K562 (cell line): ENCODE results near the gene PRCC. TPM values are rescaled to one million over a fixed set of nuclear protein-coding genes. Genes with fewer than 3 reads are reported as not detected.
A peak's percentile ranks its signal among the peaks of the same experiment; 100 is the strongest.

ENCODE experiments used
- ATAC-seq: fragments of 200-7000 bp; cut with Tn5 transposase; 3 replicates; pipeline ENCODE4 v1.9.1; 2020; ENCODE audit warnings: moderate library complexity
- BruUV-seq: library from RNA; stranded (reverse); fragments of 400-500 nt; replicated peaks from 2 replicates; lab custom pipeline; 2021; lab: Mats Ljungman, UMichigan
- CTCF ChIA-PET: fragments of 300-600 bp; formaldehyde crosslinking; extraction: SDS; loops from one replicate; lab custom pipeline; 2021; ENCODE audit warnings: low intra/inter-chr PET ratio; lab: Yijun Ruan, JAX
- POLR2A ChIA-PET: fragments of 300-600, 350-650 bp; sonication (Branson Sonifier 250); formaldehyde crosslinking; extraction: SDS; loops from one replicate; lab custom pipeline; 2021; ENCODE audit warnings: antibody characterized with exemption, inconsistent platforms; lab: Yijun Ruan, JAX
- DNase-seq, 4 experiments: peaks; one replicate each; pipeline versions ENCODE4 v3.0.0 to v3.0.0-alpha.2; 2011 to 2018; ENCODE audit warnings: low spot score in 3 of 4, mixed read lengths in 3 of 4; ENCODE audit errors: extremely low read depth in 1 of 4
- FAIRE-seq: peaks from 2 replicates; lab custom pipeline; 2011; peaks lifted over from hg19 to GRCh38; lab: Jason Lieb, UNC
- H2AFZ ChIP-seq: 2 replicates; pipeline ENCODE4 v1.6.0; 2011; ENCODE audit warnings: low read depth, low read length, control low read depth, inconsistent platforms
- H3K27ac ChIP-seq: fragments of 200-600 bp; 3 replicates; pipeline ENCODE4 v1.8.0; 2011; ENCODE audit warnings: low read depth, mild to moderate bottlenecking, control low read depth, inconsistent platforms, low read length, moderate library complexity, mixed read lengths; ENCODE audit errors: extremely low read depth
- H3K27me3 ChIP-seq, 2 experiments: fragments of 300-600 bp in 1 of 2; 2 replicates in 1 of 2; 3 replicates in 1 of 2; pipeline versions ENCODE4 v1.6.0 to v1.8.0; 2011; ENCODE audit warnings: inconsistent platforms in 2 of 2, low read length in 2 of 2, mild to moderate bottlenecking in 1 of 2, mixed read lengths in 1 of 2, moderate library complexity in 1 of 2; ENCODE audit not compliant: control insufficient read depth in 2 of 2, insufficient read depth in 2 of 2
- H3K36me3 ChIP-seq: fragments of 300-600 bp; 3 replicates; pipeline ENCODE4 v1.8.0; 2011; ENCODE audit warnings: mild to moderate bottlenecking, low read length, inconsistent platforms; ENCODE audit not compliant: control insufficient read depth, insufficient read depth
- H3K4me1 ChIP-seq, 2 experiments: fragments of 200-600 bp in 1 of 2; replicated peaks in 1 of 2; 2 replicates in 1 of 2; 3 replicates in 1 of 2; pipeline versions ENCODE4 v1.5.1 to v1.8.0; 2011; ENCODE audit warnings: inconsistent platforms in 2 of 2, low read length in 2 of 2, mild to moderate bottlenecking in 1 of 2, mixed read lengths in 1 of 2, moderate library complexity in 1 of 2; ENCODE audit not compliant: control insufficient read depth in 2 of 2, insufficient read depth in 2 of 2
- H3K4me2 ChIP-seq: 2 replicates; pipeline ENCODE4 v1.6.1; 2011; ENCODE audit warnings: low read length, control low read depth, inconsistent platforms, mixed read lengths; ENCODE audit not compliant: insufficient read depth
- H3K4me3 ChIP-seq: fragments of 200-600 bp; sonication (generic), shearing (Covaris generic); 2 replicates; pipeline ENCODE4 v1.5.1; 2016; ENCODE audit warnings: control low read depth, inconsistent platforms
- H3K79me2 ChIP-seq: fragments of 200-600 bp; 3 replicates; pipeline ENCODE4 v1.8.0; 2011; ENCODE audit warnings: low read length, inconsistent platforms; ENCODE audit not compliant: control insufficient read depth, insufficient read depth
- H3K9ac ChIP-seq, 2 experiments: 2 replicates each; pipeline versions ENCODE4 v1.6.0 to v1.6.1; 2011; ENCODE audit warnings: low read depth in 2 of 2, low read length in 2 of 2, control low read depth in 1 of 2, inconsistent platforms in 1 of 2, mild to moderate bottlenecking in 1 of 2, mixed read lengths in 1 of 2; ENCODE audit not compliant: insufficient read depth in 1 of 2
- H3K9me1 ChIP-seq: one replicate; pipeline ENCODE4 v1.6.0; 2011; ENCODE audit warnings: inconsistent platforms, mild to moderate bottlenecking, low read length, moderate library complexity; ENCODE audit not compliant: control insufficient read depth, insufficient read depth
- H3K9me3 ChIP-seq: replicated peaks from 2 replicates; pipeline ENCODE4 v1.5.1; 2011; ENCODE audit warnings: low read depth, low read length, inconsistent platforms; ENCODE audit not compliant: control insufficient read depth, insufficient read depth
- H4K20me1 ChIP-seq: replicated peaks from 2 replicates; pipeline ENCODE4 v1.6.1; 2011; ENCODE audit warnings: low read length, inconsistent platforms, mixed read lengths; ENCODE audit not compliant: control insufficient read depth, insufficient read depth
- KDM1A ChIP-seq, 2 experiments: fragments of 450-650 bp; IDR thresholded peaks; 2 replicates each; pipeline ENCODE4 v1.6.1; 2016; ENCODE audit warnings: mild to moderate bottlenecking in 2 of 2
- MTF1 ChIP-seq: fragments of 250-450 bp; sonication (Bioruptor Pico); IDR thresholded peaks from 2 replicates; pipeline ENCODE4 v1.9.0; 2021; ENCODE audit warnings: moderate library complexity, mild to moderate bottlenecking, inconsistent platforms, borderline replicate concordance
- NR1H2 ChIP-seq: sonication (generic); formaldehyde crosslinking; IDR thresholded peaks from 2 replicates; pipeline ENCODE4 v1.4.0; 2020; ENCODE audit warnings: mild to moderate bottlenecking, missing genetic modification reagents
- ZNF140 ChIP-seq: fragments of 250-450 bp; sonication (Bioruptor Pico); IDR thresholded peaks from 2 replicates; pipeline ENCODE4 v1.8.0; 2021; ENCODE audit warnings: moderate library complexity, mild to moderate bottlenecking, inconsistent platforms
- ZNF449 ChIP-seq: fragments of 250-450 bp; sonication (Bioruptor Pico); IDR thresholded peaks from 2 replicates; pipeline ENCODE4 v1.8.0; 2022; ENCODE audit warnings: moderate library complexity, mild to moderate bottlenecking, inconsistent platforms
- in situ Hi-C: fragments of 300-500 bp; cut with MboI; formaldehyde crosslinking; loops from 4 replicates; pipeline ENCODE4 v1.15.0; 2018; ENCODE audit warnings: inconsistent platforms, mixed read lengths
- intact Hi-C: fragments of 100-400 bp; cut with micrococcal nuclease; formaldehyde crosslinking; loops from 2 replicates; pipeline ENCODE4 v1.14.2; 2022
- polyA plus RNA-seq, 8 experiments: library from polyadenylated mRNA; depleted of rRNA in 4 of 8; stranded (reverse) in 5 of 8; unstranded in 3 of 8; fragments of >200 nt; fragmentation: Nextera tagmentation in 2 of 8; fragmentation: Illumina TruSeq in 1 of 8; extraction: Ambion mirVana in 2 of 8; extraction: Trizol in 1 of 8; gene quantifications; 2 replicates each; pipeline versions ENCODE4 v1.2.1 to v1.2.3, GENCODE V29; 2011 to 2014; ENCODE audit warnings: inconsistent platforms in 1 of 8, missing spikeins in 1 of 8
- total RNA-seq, 7 experiments: library from RNA; depleted of rRNA in 6 of 7; stranded (reverse); fragments of >200 nt in 6 of 7; fragmentation: Illumina TruSeq in 2 of 7; extraction: Trizol in 2 of 7; gene quantifications; 2 replicates each; pipeline versions ENCODE4 v1.2.1 to v1.2.3, GENCODE V29; 2011 to 2021; ENCODE audit warnings: low replicate concordance in 1 of 7

PRCC gene
- total and polyA plus RNA-seq, 9 of the 15 experiments (the other 6 are each of a cell fraction or from before 2014, with no cell fraction given): 23.9 to 201 (median 41.1) TPM

DNA sequence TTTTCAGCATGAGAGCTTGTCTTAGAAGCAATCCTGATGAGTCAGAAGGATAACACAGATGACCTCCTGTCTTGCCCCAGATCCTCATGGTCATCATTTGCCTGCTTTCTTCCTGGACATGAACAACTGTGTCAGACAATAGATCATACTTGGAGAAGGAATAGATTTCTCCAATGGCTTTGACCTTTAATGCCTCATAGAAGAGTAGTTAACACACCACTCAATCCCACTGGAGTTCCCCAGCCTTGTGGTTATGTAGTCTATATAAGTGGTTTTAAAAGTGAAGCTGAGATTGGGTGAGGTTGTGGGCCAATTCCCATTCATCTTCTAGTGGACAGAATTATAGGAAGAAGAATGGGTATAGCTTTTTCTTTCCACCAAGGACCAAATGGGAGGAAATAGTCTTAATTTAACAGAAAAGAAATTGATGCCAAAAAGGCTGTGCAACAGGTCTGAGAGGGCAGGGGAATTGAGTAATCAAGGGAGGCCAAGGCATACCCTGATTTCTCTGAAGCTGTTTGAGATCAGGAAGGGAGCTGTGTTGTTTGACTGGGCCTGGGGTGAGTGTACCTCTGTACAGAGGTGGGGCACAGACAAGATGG lies 14.4 kb downstream of the PRCC start:
- H3K9me1 ChIP-seq: no peaks in the 10 kb centered on the region
- H3K9ac ChIP-seq: no peak overlapping the region
- no peak overlapping the region for H3K4me3 ChIP-seq
- DNase-seq (no peak), FAIRE-seq (no peak), ATAC-seq (no peak)
- H3K79me2 ChIP-seq: peaks cover 62% of the 10 kb centered on the region
- TF ChIP-seq KDM1A (IDR thresholded peaks at IDR 0.05) (peak in 1 of 2 experiments; percentile 17; a peak in 1 of 4 replicates), MTF1 (CRISPR knock-in tag) (no peak), NR1H2 (CRISPR knock-in tag) (0 out of 2 replicates have a peak, but pooled peaks have one; percentile 27), ZNF140 (CRISPR knock-in tag) (no peak), ZNF449 (no peak)
- peaks cover 63% of the 10 kb centered on the region for H3K36me3 ChIP-seq
- H3K4me1 ChIP-seq: peaks cover 0 to 9% of the 10 kb centered on the region in 2 experiments; a peak in 3 of 5 replicates
- no peak overlapping the region for H3K4me2 ChIP-seq
- no TSS peak for BruUV-seq
- in situ Hi-C loops (no loop called here), intact Hi-C loops (no loop called here)
- H4K20me1 ChIP-seq: peaks cover 7% of the 10 kb centered on the region; the same call in 1 of the 2 replicates
- no peaks in the 10 kb centered on the region for H3K9me3 ChIP-seq
- H3K27me3 ChIP-seq: no peaks in the 10 kb centered on the region
- ChIA-PET POLR2A (interaction anchor here (0.8 to 1.5 kb wide), 6 partner anchors 9 to 88 kb away, joined by 3 to 5 read pairs (median 3); partner anchors contain the start of gene MRPL24), CTCF (no interaction called here)
- H2AFZ ChIP-seq: no peak overlapping the region
- no peak overlapping the region for H3K27ac ChIP-seq
